Ascending aorta (tissue), 2 donors: Measurements from ENCODE around the gene RAMP1. TPM values are rescaled to one million over a fixed set of nuclear protein-coding genes. Genes with fewer than 3 reads are reported as not detected.

Experiments
- DNase-seq, 2 donors: peaks; one replicate each; pipeline ENCODE4 v3.0.0-alpha.2; 2019; ENCODE audit warnings: low spot score in 2 of 2
- H3K27ac ChIP-seq, 2 donors: fragments of 200-600 bp; sonication (generic); one replicate each; pipeline ENCODE4 v1.5.1; 2016 to 2017; ENCODE audit warnings: mild to moderate bottlenecking in 1 of 2
- H3K27me3 ChIP-seq: fragments of 200-600 bp; sonication (generic); one replicate; pipeline ENCODE4 v1.5.1; 2017
- H3K36me3 ChIP-seq, 2 donors: fragments of 200-600 bp; sonication (generic); one replicate each; pipeline ENCODE4 v1.5.1; 2016
- H3K4me1 ChIP-seq, 2 donors: fragments of 200-600 bp; sonication (generic); one replicate each; pipeline ENCODE4 v1.5.1; 2016 to 2017; ENCODE audit warnings: mild to moderate bottlenecking in 1 of 2
- H3K4me3 ChIP-seq, 2 donors: fragments of 200-600 bp; sonication (generic); one replicate each; pipeline ENCODE4 v1.5.1; 2016 to 2017; ENCODE audit warnings: mild to moderate bottlenecking in 1 of 2
- H3K9me3 ChIP-seq, 2 donors: fragments of 200-600 bp; sonication (generic); one replicate each; pipeline ENCODE4 v1.5.1; 2016
- intact Hi-C: fragments of 100-400 bp; cut with DNase I; formaldehyde crosslinking; loops from one replicate; pipeline ENCODE4 v1.15.1; 2023
- total RNA-seq: library from RNA; depleted of rRNA; stranded (reverse); fragments of >200 nt; gene quantifications from one replicate; pipeline ENCODE4 v1.1.0, GENCODE V29; 2016
- TF ChIP-seq, protein P1 (sequence below), 3 experiments: fragments of 200-600 bp in 2 of 3; fragments of 450-650 bp in 1 of 3; sonication (generic) in 2 of 3; IDR thresholded peaks; one replicate each; pipeline ENCODE4 v1.5.1; 2016 to 2019; ENCODE audit warnings: antibody characterized with exemption in 3 of 3, mild to moderate bottlenecking in 1 of 3, moderate library complexity in 1 of 3

Gene RAMP1
- total RNA-seq, 1 donor from 2014 or later, result 191 TPM

GRCh38 chr2:237924164-237924534 is 64.7 kb downstream of the RAMP1 start:
- H3K4me1 ChIP-seq, result peaks cover 5 to 21% of the 10 kb centered on the region in 2 donors
- no peak for DNase-seq
- no peaks in the 10 kb centered on the region for H3K9me3 ChIP-seq
- H3K27me3 ChIP-seq, result no peaks in the 10 kb centered on the region
- H3K36me3 ChIP-seq, result peaks cover 0 to 9% of the 10 kb centered on the region in 2 donors
- peak overlapping the region; percentile 91 to 94 for H3K27ac ChIP-seq
- TF ChIP-seq, protein P1, sequence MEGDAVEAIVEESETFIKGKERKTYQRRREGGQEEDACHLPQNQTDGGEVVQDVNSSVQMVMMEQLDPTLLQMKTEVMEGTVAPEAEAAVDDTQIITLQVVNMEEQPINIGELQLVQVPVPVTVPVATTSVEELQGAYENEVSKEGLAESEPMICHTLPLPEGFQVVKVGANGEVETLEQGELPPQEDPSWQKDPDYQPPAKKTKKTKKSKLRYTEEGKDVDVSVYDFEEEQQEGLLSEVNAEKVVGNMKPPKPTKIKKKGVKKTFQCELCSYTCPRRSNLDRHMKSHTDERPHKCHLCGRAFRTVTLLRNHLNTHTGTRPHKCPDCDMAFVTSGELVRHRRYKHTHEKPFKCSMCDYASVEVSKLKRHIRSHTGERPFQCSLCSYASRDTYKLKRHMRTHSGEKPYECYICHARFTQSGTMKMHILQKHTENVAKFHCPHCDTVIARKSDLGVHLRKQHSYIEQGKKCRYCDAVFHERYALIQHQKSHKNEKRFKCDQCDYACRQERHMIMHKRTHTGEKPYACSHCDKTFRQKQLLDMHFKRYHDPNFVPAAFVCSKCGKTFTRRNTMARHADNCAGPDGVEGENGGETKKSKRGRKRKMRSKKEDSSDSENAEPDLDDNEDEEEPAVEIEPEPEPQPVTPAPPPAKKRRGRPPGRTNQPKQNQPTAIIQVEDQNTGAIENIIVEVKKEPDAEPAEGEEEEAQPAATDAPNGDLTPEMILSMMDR (IDR thresholded peaks at IDR 0.05), result no peak
- no peak overlapping the region for H3K4me3 ChIP-seq
- intact Hi-C loops, result loop anchor here (5.0 kb wide), 3 partner anchors 73 to 338 kb away; partner anchors contain the start of gene HES6

DNA sequence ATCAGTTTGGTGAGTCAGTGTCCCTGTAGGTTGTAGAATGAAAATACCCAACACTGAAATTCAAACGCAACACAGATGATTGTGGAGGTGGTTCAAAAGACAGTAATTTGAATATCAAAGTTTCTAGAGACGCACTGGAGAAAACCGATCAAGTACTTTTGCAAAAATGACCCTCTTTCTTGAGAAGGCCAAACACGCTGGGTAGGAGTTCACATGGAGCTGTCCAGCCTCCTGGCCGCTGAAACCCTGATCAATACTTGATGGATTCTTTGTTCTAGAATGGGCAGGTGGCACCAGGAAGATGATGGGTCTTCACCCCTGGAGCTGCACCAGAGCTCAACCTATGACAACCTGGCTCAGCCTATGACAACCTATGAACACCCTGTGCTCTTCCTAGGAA is 67.7 kb downstream of the RAMP1 start:
- H3K27me3 ChIP-seq, result no peaks in the 10 kb centered on the region
- no peaks in the 10 kb centered on the region for H3K36me3 ChIP-seq
- peaks cover 8 to 25% of the 10 kb centered on the region in 2 donors for H3K4me1 ChIP-seq
- H3K27ac ChIP-seq, result no peak overlapping the region
- no peak overlapping the region for H3K4me3 ChIP-seq
- TF ChIP-seq, protein P1 (IDR thresholded peaks at IDR 0.05), result no peak
- no peaks in the 10 kb centered on the region for H3K9me3 ChIP-seq
- intact Hi-C loops, result no loop called here
- DNase-seq, result no peak

GRCh38 chr2:237927986-237928385 is 68.6 kb downstream of the RAMP1 start:
- no peaks in the 10 kb centered on the region for H3K9me3 ChIP-seq
- no peak overlapping the region for H3K4me3 ChIP-seq
- DNase-seq, result no peak
- H3K4me1 ChIP-seq, result peaks cover 6 to 21% of the 10 kb centered on the region in 2 donors
- H3K27me3 ChIP-seq, result no peaks in the 10 kb centered on the region
- H3K36me3 ChIP-seq, result no peaks in the 10 kb centered on the region
- TF ChIP-seq, protein P1 (IDR thresholded peaks at IDR 0.05), result no peak
- intact Hi-C loops, result no loop called here
- no peak overlapping the region for H3K27ac ChIP-seq

- Histone ChIP-seq H3K4me1 (peaks cover 3 to 16% of the 10 kb centered on the region in 2 donors), H3K9me3 (no peaks in the 10 kb centered on the region), H3K27ac (no peak overlapping the region), H3K36me3 (no peaks in the 10 kb centered on the region), H3K27me3 (no peaks in the 10 kb centered on the region), H3K4me3 (no peak overlapping the region)
- TF ChIP-seq, protein P1 (IDR thresholded peaks at IDR 0.05), result no peak
- no peak for DNase-seq
- intact Hi-C loops, result no loop called here
Observed at GRCh38 chr2:237929979-237930378, 70.6 kb downstream of the RAMP1 start.

DNA sequence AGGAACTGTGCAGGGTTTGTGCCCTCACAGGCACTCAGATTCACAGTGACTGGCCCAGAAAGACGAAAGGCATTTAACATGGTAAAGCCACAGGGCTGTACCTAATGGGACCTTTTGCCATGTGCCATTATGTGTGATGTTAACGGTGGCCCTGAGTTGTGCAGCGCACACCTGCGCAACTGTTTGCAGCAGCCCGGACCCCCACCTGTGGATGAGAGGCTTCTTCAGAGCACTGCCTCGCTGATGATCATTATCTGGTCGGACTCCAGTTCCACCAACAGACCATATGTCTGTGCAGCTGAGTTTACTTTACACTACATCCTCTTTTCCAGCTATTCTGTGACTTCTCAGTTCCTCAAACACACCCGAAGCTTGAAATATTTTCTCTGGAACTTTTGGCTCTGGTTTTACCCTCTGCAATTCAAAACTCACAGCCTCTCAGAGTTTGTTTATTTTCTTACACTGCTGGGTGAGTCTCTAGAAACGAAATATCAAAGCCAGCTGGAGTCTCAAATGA is 71.8 kb downstream of the RAMP1 start:
- Histone ChIP-seq H3K4me1 (peaks cover 3 to 16% of the 10 kb centered on the region in 2 donors), H3K9me3 (no peaks in the 10 kb centered on the region), H3K27ac (peak overlapping the region; percentile 56 to 60), H3K4me3 (no peak overlapping the region), H3K27me3 (no peaks in the 10 kb centered on the region), H3K36me3 (no peaks in the 10 kb centered on the region)
- intact Hi-C loops, result no loop called here
- no peak for DNase-seq
- TF ChIP-seq, protein P1 (IDR thresholded peaks at IDR 0.05), result no peak

DNA sequence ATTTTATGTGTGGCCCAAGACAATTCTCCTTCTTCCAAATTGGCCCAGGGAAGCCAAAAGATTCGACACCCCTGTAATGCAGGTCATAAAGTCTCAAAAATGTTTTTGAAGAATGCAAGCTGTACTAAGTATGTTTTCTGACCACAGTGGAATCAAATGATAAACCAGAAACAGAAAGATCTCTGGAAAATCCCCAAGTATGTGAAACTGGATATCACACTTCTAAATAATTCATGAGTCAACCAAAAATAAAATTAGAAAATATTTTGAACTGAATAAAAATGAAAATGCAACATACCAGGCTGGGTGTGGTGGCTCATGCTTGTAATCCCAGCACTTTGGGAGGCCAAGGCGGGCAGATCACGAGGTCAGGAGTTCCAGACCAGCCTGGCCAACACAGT is 73.3 kb downstream of the RAMP1 start:
- H3K4me3 ChIP-seq, result no peak overlapping the region
- H3K27ac ChIP-seq, result peak overlapping the region; percentile 60 to 67
- intact Hi-C loops, result no loop called here
- no peaks in the 10 kb centered on the region for H3K27me3 ChIP-seq
- H3K36me3 ChIP-seq, result no peaks in the 10 kb centered on the region
- peaks cover 3 to 16% of the 10 kb centered on the region in 2 donors for H3K4me1 ChIP-seq
- no peaks in the 10 kb centered on the region for H3K9me3 ChIP-seq
- DNase-seq, result no peak
- TF ChIP-seq, protein P1 (IDR thresholded peaks at IDR 0.05), result no peak
